Stimulated activated CD8-positive, alpha-beta memory T cell treated with anti-CD3 and anti-CD28 coated beads, Interleukin-7, amount 100 ng/mL, for 4 hours (primary cell): ENCODE data around the gene FAM78A.
"Not testable (repeated sequence)": the region's sequence is repeated elsewhere in the genome, so short reads cannot be mapped to it uniquely, and the experiment has no call there.

ENCODE experiments used
- DNase-seq, 2 donors: peaks; one replicate each; pipeline ENCODE4 v3.0.0-alpha.2; 2020; ENCODE audit warnings: low read depth in 2 of 2

Gene FAM78A

GRCh38 chr9:131264231-131264630, 12.1 kb downstream of the FAM78A start:
- no peak for DNase-seq

GRCh38 chr9:131263701-131264100, 12.6 kb downstream of the FAM78A start:
- no peak for DNase-seq

DNA sequence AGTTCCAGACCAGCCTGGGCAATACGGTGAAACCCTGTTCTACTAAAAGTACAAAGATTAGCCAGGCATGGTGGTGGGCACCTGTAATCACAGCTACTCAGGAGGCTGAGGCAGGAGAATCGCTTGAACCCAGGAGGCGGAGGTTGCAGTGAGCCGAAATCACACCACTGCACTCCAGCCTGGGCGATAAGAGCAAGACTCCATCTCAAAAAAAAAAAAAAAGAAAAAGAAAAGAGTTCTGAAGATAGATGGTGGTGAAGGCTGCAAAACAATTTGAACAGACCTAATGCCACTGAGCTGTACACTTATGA, 13.3 kb downstream of the FAM78A start:
- DNase-seq, result not testable (repeated sequence)

- no peak for DNase-seq
These were observed 13.8 kb downstream of the FAM78A start for GRCh38 chr9:131262327-131263032.

DNA sequence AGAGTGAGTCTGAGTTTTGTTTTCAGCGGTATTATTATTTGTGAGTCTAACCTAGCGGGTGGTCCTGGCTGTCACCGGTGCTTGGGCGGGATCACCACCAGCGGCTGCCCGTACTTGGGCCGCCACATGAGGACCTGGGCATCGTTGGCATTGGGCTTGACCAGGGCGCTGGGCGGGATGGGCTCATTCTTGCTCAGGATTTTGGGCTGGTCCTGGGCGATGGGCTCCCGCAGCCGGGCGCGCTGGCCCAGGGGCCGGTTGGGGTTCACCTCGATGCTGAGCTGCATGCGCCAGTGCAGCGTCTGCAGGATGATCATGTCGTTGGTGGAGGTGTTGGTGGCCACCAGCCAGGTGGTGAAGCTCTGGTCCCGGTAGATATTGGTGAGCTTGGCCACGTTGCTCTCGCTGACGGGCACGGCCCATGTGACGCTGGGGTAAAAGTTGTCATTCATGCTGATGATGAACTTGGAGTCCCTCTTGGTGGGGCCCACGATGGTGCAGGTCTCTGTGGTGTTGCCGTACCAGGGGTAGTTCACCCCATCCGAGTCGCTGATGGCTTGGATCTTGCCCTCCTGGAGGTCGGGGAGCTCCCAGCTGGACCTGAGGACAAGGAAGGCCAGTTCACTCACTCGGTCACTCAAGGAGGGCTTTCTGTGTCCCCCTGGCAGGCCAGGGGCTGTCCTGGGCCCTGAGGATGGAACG, 15.4 kb downstream of the FAM78A start:
- DNase-seq, result no peak

GRCh38 chr9:131259916-131260597, 16.3 kb downstream of the FAM78A start:
- no peak for DNase-seq

DNA sequence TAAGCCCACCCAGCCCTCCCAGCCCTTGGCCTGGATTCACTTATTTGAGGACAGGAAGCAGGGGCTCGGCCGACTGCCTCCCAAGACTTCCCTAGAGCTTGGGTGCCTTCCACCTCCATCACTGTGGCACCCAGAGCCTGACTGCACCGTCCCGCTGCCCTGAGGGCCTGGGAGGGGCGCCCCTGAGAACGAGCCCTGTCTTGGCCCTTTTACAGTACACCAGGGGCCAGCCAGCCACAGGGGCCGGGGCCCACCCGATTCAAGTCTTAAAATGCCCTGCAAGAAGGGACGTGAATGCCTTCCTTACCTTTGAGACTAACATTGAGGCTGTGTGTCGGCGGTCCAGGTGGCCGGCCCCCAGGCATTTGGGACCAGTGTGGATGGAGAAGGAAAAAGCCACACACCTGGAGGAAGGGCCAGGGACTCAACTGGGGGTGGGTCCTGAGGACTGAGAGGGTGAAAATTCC, 16.8 kb downstream of the FAM78A start:
- no peak for DNase-seq

GRCh38 chr9:131258698-131259431, 17.4 kb downstream of the FAM78A start:
- no peak for DNase-seq

DNA sequence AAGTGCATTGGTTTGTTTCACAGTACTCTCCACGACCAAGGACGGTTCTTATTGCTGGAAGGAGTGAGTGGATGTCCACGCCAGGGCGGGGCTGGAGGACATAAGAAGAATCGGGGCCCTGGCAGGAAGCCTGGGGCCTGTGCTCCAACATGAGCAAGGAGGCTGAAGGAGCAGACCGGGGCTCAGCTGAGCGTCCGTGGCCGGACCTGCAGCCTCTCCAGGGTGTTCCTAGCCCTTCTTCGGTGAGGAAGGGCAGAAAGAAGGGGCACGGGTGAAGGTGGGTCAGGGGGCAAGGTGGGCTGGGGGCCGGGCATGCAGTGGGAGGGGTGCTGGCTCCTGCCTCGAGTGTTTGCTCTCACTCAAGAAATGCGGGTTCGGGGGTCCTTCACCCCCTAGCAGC, 18.1 kb downstream of the FAM78A start:
- DNase-seq, result no peak

- DNase-seq, result no peak
These were observed 18.9 kb downstream of the FAM78A start for GRCh38 chr9:131257266-131258025.

GRCh38 chr9:131255676-131256197, 20.6 kb downstream of the FAM78A start:
- no peak for DNase-seq

- DNase-seq, result no peak
These were observed 21.7 kb downstream of the FAM78A start for GRCh38 chr9:131254626-131255025.

GRCh38 chr9:131253891-131254491, 22.3 kb downstream of the FAM78A start:
- DNase-seq, result no peak

GRCh38 chr9:131252120-131252519, 24.2 kb downstream of the FAM78A start:
- DNase-seq, result no peak

GRCh38 chr9:131246618-131247017, 29.7 kb downstream of the FAM78A start:
- DNase-seq, result no peak

DNA sequence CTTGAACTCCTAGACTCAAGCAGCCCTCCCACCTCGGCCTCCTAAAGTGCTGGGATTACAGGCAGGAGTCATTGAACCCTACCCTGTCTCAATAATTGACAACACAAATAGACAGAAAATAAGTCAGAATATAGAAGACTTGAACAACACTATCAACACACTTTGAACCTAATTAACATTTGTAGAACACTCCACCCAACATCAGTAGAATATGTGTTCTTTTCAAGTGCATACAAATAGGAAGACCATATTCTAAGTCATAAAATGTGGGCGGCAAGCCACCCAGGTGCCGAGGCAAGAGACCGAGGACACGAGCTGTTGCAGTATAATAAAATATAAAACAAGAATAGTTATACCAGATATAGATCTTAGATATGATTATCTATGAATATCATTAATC, 32.0 kb downstream of the FAM78A start:
- DNase-seq, result not testable (repeated sequence)

DNA sequence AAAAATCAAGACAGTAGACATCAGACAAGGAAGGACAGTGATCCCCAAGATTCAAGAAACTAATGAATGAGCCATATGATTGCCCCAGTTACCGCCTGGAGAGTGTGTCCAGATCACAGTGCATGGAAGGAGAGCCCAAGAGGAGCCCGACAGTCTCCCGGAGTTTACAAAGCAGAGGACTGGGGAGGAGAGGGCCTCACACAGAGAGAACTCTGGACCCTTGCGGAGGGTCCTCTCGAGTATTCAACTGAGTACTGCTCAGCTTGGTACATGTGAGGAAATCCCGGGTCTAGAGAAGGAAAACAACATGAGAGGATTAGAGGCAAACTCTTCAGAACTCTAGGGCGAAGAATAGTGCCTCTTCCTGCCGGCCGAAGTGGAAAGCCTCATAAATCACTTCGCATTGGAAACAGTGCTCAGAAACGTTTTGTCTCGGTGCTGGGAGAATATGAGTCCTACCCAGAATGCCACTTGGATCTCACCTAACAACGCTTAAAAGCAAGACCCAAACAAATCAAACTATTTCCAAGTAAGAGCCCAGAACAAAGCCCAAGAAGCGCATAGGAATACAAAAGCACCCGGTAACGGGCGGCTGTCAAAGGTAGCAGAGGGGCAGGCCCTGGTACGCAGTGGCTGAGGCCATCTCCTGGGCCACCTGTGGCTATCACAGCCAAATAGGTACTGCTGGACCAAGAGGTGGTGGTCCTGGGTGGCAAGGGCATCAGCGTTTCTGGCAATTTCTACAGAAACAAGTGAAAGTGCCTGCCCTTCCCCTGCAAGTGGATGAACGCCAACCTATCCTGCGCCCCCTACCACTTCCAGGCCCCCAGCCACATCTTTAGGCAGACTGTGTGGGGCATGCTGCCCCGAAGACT, 36.0 kb downstream of the FAM78A start:
- DNase-seq, result no peak

- no peak for DNase-seq
These were observed 36.9 kb downstream of the FAM78A start for GRCh38 chr9:131239161-131239975.
